HUES48 (cell line): ENCODE measurements around the gene TECPR1.

ENCODE experiments used
- H3K27ac ChIP-seq: one replicate; pipeline ENCODE4 v1.7.0; 2013; ENCODE audit warnings: low read depth, low read length, inconsistent platforms
- H3K27me3 ChIP-seq: 2 replicates; pipeline ENCODE4 v1.6.1; 2013; ENCODE audit warnings: mild to moderate bottlenecking, low read length; ENCODE audit not compliant: control insufficient read depth, insufficient read depth
- H3K36me3 ChIP-seq: 2 replicates; pipeline ENCODE4 v1.6.1; 2013; ENCODE audit warnings: low read length; ENCODE audit not compliant: control insufficient read depth, insufficient read depth
- H3K4me1 ChIP-seq: 2 replicates; pipeline ENCODE4 v1.6.1; 2013; ENCODE audit warnings: mild to moderate bottlenecking, low read length; ENCODE audit not compliant: control insufficient read depth, insufficient read depth
- H3K4me3 ChIP-seq: 2 replicates; pipeline ENCODE4 v1.5.1; 2013; ENCODE audit warnings: mild to moderate bottlenecking, low read depth, low read length
- H3K9ac ChIP-seq: 2 replicates; pipeline ENCODE4 v1.6.1; 2013; ENCODE audit warnings: mild to moderate bottlenecking, low read depth, low read length, moderate library complexity
- H3K9me3 ChIP-seq: 2 replicates; pipeline ENCODE4 v1.6.1; 2013; ENCODE audit warnings: low read length; ENCODE audit not compliant: control insufficient read depth, insufficient read depth

The TECPR1 gene

DNA sequence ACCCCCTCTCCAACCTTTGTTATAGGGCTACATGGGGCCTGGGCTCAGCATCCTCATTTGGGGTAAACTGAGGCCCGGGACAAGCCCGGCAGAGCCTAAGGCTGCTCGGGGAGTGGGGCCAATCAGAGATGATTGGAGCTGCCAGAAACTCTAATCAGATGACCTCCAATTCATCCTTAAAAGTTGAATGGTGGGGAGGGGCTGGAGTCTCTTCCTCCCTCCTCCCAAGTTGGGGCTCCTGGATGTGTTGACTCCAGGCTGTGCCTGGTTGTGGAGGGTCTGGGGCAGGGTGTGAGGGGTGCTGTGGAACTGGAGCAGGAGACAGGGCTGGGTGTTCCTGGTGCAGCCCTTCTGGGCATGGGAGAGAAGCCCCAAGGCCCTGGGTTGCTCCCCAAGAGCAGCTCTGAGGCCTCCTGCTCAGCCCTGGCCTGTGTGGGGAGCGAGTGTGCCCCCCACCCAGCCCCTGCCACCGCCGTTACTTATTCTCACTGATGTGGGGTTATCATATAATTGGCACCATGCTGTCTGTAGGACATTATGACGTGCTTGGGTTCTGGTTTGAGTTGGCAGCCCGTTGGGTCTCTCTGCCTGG, 38.6 kb downstream of the TECPR1 start:
- Histone ChIP-seq H3K27me3 (no peaks in the 10 kb centered on the region), H3K4me1 (no peaks in the 10 kb centered on the region), H3K36me3 (no peaks in the 10 kb centered on the region), H3K27ac (no peak overlapping the region), H3K9ac (no peak overlapping the region), H3K9me3 (no peaks in the 10 kb centered on the region), H3K4me3 (no peak overlapping the region)

DNA sequence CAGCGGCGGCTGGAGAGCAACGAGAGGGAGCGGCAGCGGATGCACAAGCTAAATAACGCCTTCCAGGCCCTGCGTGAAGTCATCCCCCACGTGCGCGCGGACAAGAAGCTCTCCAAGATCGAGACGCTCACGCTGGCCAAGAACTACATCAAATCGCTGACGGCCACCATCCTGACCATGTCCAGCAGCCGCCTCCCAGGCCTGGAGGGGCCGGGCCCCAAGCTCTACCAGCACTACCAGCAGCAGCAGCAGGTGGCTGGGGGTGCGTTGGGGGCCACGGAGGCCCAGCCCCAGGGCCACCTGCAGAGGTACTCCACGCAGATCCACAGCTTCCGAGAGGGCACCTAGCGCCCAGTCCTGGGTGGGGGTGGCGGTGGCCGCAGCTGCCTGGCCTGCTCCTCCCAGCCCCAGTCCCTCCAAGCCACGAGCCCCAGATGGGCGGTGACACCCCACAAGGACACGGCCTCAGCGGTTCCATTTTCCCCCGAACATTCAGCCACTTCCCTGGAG, 39.4 kb downstream of the TECPR1 start:
- Histone ChIP-seq H3K9me3 (no peaks in the 10 kb centered on the region), H3K27me3 (no peaks in the 10 kb centered on the region), H3K4me1 (no peaks in the 10 kb centered on the region), H3K9ac (no peak overlapping the region), H3K27ac (no peak overlapping the region), H3K36me3 (0 out of 2 replicates have a peak, but pooled peaks cover 3% of the 10 kb centered on the region), H3K4me3 (no peak overlapping the region)

DNA sequence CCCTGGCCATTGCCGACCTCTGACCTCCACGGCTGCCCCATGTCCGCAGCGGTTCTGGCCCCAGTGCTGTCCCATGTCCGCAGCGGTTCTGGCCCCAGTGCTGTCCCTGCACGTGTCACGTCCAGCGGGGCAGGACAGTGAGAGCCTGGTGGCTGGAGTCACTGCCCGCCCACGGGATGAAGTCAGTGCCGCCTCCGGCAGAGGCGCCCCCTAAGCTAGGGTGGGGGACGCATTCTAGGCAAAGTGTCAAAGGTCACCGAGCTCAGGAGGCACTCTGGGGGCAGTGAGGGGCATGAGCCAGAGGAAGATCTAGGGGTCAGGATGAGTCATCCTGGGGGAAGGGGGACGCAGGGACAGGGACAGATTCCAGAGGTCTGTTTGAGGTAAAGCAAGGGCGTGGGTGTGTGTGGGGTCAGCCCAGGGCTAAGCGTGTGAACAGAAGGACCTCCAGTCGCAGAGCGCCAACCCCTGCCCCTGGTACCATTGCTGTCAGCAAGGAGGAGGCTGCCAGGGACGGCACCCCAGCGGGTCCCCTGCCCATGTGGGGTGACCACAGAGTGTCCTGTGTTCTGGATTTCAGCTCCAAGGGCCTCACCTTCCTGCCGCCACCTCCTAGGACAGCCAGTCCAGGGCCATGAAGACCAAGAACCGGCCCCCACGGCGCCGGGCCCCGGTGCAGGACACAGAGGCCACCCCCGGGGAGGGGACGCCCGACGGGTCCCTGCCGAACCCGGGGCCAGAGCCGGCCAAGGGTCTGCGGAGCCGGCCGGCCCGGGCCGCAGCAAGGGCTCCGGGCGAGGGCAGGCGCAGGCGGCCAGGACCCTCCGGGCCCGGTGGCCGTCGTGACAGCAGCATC, 40.1 kb downstream of the TECPR1 start:
- Histone ChIP-seq H3K27ac (no peak overlapping the region), H3K4me1 (no peaks in the 10 kb centered on the region), H3K9me3 (no peaks in the 10 kb centered on the region), H3K36me3 (peaks cover 6% of the 10 kb centered on the region), H3K4me3 (peak overlapping the region; percentile 40; the same call in 1 of the 2 replicates), H3K9ac (no peak overlapping the region), H3K27me3 (no peaks in the 10 kb centered on the region)

DNA sequence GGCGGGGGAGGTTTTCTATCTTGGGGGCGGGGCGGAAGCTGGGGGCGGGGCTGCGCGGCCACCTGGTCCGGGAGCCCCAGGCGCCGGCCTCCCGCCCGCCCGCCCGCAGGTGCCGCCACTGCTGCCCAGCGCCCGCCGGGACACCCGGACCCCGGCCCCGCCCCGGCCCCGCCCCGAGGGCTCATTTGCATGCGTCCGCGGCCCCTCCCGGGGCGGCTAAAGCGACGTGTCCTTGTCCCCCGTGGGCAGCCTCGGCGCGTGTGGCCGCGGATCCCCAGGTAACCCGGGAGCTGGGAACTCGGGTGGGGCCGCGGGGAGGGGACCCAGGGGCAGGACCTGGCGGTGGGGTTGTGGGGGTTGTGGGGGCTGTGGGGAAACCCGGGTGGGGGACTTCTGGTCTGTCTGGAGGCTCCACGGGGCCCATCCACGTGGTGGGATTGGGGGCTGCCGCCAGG, 40.8 kb downstream of the TECPR1 start, which contains the start of gene BHLHA15:
BHLHA15 (plus strand) TSS at position 219 of the 455 bp plus-strand sequence. CDS start 871 bp downstream, outside the sequence.
- Histone ChIP-seq H3K27ac (no peak within 1 kb of the TSS), H3K9ac (no peak within 1 kb of the TSS), H3K36me3 (peaks cover 13% of the 10 kb centered on the region), H3K4me3 (peak within 1 kb of the TSS; percentile 43), H3K4me1 (no peaks in the 10 kb centered on the region), H3K27me3 (no peaks in the 10 kb centered on the region), H3K9me3 (no peaks in the 10 kb centered on the region)

DNA sequence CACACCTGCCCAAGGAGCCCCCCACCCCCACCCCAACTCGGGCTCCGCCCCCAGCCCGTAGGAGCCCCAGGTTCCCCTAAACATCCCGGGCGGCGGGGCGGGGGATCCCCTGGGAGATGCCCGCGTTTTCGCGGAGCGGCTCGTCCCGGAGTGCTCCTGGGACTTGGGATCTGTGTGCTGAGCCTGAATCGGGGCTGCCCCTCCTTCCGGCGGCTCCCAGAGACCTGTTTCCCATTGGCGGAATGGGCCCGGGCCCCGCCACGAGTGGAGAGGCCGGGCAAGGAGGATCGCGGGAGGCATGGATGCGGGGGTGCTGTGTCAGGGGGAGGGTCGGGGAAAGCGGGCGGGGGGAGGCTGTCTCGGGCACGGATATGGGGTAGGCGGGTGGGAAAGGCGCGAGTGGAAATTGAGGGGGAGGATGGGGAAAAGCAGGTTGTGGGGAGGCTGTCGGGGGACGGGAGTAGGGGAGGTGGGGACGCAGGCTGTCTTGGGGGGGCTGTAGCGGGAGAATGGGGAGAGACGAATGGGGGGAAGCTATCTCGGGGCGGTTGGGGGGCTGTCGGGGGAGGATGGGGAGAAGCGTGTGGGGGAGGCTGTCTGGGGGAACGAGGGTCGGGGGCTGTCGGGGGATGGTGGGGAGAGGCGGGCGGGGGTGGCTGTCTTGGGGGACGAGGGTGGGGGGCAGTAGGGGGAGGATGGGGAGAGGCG, 41.4 kb downstream of the TECPR1 start:
- H3K9ac ChIP-seq: no peak overlapping the region
- peak overlapping the region; percentile 43 for H3K4me3 ChIP-seq
- peaks cover 19% of the 10 kb centered on the region for H3K36me3 ChIP-seq
- no peaks in the 10 kb centered on the region for H3K4me1 ChIP-seq
- no peak overlapping the region for H3K27ac ChIP-seq
- H3K27me3 ChIP-seq: no peaks in the 10 kb centered on the region
- no peaks in the 10 kb centered on the region for H3K9me3 ChIP-seq

DNA sequence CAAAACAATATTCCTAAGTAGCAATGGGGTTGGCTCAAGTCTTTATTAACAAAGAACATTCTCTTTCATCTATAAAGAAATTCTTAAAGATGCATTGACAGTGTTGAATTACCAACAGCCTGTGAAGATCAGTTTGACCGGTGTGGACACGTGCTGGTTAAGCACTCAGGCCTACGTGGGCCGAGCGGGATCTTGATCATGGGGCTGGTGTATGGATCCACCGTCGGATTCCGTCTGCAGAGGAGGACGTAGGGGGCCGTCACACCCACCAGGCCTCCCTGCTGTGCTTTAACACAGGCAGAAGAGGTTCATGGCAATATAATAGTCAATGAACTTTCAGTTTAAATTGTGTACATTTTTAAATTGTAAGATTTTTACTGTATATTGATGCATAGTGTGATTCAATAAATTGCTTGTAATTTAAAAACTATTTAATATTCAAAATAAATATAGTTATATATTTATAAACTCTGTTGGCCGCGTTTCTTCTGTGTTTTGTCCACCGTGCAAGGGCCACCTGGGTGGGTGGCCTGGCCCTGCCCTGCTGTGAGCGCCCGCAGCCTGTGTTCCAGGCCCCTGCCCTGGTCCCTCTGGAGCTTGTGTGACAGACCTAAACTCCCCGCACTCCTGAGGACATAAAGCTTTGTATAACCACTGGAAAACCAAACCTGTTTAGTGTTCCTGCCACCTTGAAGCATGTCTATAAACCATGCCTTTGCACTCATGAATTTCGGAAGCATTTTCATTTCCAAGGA, 42.7 kb downstream of the TECPR1 start:
- H3K27me3 ChIP-seq: no peaks in the 10 kb centered on the region
- no peaks in the 10 kb centered on the region for H3K9me3 ChIP-seq
- no peak overlapping the region for H3K27ac ChIP-seq
- no peaks in the 10 kb centered on the region for H3K4me1 ChIP-seq
- H3K4me3 ChIP-seq: no peak overlapping the region
- peaks cover 29% of the 10 kb centered on the region for H3K36me3 ChIP-seq
- no peak overlapping the region for H3K9ac ChIP-seq

DNA sequence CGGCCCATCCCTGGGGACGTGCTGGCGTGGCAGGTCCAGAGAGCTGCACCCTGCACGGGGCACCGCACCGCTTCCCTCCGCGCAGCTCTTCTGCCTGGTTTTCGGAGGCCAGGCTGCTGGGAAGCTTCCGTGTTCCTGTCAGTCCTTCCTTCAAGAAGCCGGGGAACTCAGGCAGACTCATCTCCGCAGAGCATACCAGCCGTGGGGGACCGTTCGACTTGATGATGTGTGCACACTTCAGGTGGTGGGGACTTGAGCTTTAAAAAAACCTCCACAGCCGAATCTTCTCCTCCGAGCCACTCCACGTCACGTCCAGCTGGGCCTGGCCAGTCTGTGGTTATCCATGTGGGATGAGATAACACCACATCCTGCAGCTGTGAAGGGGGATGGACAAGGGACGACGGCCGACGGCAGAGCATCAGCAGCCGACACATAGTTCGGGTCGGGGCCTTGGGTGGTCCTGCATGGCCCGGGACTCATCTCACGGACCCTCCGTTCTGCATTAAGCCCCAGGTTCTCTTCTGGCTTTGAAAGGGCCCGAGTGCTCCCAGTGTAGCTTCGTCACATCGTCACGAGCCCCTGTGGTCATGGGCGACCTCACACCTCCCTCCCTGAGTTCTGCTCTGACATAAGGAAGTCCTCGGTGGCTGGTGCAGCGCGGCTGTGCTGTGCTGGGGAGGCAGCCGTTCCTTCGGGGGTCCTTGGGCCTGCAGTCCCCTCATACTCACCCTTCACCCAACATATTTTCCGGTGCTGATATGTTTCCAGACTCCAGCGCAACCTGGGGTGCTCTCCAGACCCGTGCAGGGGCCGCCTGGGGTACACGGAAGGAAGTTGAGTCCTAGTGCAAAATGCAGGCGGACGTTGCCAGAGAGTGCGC, 45.3 kb downstream of the TECPR1 start:
- Histone ChIP-seq H3K27ac (no peak overlapping the region), H3K36me3 (peaks cover 29% of the 10 kb centered on the region), H3K9ac (no peak overlapping the region), H3K4me3 (no peak overlapping the region), H3K9me3 (no peaks in the 10 kb centered on the region), H3K4me1 (no peaks in the 10 kb centered on the region), H3K27me3 (no peaks in the 10 kb centered on the region)

DNA sequence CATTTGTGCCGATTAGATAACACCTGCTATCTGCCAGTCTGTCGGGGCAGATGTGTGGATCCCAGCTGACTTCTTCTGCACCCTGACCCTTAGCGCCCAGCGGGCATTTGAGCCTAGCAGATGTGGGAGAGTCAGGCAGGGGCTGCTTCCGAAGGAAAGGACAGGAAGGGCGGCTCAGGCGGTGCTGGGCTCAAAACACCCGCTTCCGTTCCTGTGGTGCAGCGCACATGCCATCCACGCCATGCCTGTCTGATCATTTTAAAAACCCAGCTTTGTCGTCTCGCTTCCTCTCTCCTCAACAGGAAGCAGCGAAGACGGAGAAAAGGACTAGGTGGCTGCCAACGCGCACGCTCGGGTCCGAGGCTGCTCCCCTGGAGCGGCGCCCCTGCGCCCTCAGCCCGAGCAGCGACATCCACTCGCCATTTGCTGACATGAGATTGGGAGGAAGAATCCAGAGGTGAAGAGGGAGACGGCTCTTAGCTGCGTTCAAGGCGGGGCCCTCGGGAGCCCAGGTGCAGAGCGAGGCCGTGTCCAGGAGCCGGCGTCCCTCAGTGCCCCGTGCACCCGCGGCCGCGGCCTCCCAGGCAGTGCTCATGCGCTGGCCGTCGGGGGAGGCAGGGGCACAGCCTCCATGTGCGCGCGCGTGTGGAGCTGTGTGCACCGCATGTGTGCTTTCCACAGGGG, 46.7 kb downstream of the TECPR1 start:
- Histone ChIP-seq H3K4me3 (no peak overlapping the region), H3K9ac (no peak overlapping the region), H3K27me3 (no peaks in the 10 kb centered on the region), H3K27ac (no peak overlapping the region), H3K9me3 (no peaks in the 10 kb centered on the region), H3K36me3 (peaks cover 29% of the 10 kb centered on the region), H3K4me1 (no peaks in the 10 kb centered on the region)

DNA sequence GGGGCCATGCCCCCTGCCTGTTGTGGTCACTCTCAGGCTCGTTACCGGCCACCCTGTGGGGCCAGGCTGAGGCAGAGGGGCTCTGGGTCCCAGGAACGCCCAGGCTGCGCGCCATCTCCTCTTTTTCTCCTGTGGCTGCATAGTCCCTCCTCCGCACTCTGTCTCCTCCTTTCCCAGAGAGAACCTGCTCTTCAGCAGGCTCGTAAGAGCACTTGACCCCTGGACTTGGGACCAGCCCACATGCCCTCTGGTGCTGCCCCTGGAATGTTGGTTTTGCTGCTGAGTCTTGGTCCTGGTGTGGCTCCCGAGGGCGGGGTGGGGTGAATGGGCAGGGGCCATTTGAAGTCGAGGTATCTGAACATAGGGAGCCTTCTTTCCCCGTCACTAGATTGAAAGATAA, 47.4 kb downstream of the TECPR1 start:
- Histone ChIP-seq H3K9me3 (no peaks in the 10 kb centered on the region), H3K27me3 (no peaks in the 10 kb centered on the region), H3K4me3 (no peak overlapping the region), H3K27ac (no peak overlapping the region), H3K4me1 (no peaks in the 10 kb centered on the region), H3K36me3 (peaks cover 29% of the 10 kb centered on the region), H3K9ac (no peak overlapping the region)
